Lower leg skin (tissue), 3 donors: ENCODE results near the gene RDH14.

Source experiments
- POLR2A ChIP-seq, 2 donors: fragments of 450-650 bp; IDR thresholded peaks; one replicate each; pipeline ENCODE4 v1.6.1; 2016 to 2017; ENCODE audit warnings: antibody characterized with exemption in 2 of 2, mild to moderate bottlenecking in 1 of 2, moderate library complexity in 1 of 2
- TF ChIP-seq, protein P1 (sequence below), 3 donors: fragments of 450-650 bp; IDR thresholded peaks; one replicate each; pipeline ENCODE4 v1.5.1; 2016; ENCODE audit warnings: antibody characterized with exemption in 3 of 3, mild to moderate bottlenecking in 3 of 3, moderate library complexity in 2 of 3

DNA sequence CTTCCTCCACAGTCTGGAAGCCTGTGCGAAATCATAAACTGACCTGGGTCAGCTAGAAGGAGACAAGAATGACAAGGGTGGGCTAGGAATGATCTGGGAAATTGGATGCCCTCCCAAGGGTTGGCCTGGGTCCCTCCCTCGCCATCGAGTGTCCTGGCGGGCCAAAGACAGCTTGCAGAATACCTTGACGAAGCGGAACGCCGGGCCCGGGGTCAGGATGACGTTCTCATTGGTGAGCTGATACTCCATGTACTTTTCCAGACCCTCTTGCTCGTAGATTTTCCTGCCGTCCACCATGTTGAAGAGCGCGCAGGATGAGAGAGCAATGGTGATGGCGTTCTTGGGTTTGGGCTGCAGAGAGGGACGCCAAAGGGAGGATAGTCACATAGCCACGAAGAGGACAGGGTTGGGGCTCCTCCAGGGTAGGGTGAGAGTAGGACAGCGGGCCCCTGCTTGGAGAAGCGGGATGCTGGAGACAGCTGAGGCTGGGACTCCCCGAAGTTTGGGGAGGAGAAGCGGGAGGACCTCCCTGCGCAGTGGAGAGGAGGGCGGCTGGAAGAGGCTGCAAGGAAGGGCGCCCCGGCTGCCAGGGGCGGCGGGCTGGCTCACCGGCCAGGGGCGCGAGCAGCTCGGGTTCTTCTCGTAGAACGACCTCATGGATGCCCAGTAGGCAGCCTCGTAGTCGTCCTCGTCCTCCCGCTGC lies 23.6 kb upstream of the RDH14 start:
- TF ChIP-seq POLR2A (IDR thresholded peaks at IDR 0.05), result no peak
- TF ChIP-seq, protein P1, sequence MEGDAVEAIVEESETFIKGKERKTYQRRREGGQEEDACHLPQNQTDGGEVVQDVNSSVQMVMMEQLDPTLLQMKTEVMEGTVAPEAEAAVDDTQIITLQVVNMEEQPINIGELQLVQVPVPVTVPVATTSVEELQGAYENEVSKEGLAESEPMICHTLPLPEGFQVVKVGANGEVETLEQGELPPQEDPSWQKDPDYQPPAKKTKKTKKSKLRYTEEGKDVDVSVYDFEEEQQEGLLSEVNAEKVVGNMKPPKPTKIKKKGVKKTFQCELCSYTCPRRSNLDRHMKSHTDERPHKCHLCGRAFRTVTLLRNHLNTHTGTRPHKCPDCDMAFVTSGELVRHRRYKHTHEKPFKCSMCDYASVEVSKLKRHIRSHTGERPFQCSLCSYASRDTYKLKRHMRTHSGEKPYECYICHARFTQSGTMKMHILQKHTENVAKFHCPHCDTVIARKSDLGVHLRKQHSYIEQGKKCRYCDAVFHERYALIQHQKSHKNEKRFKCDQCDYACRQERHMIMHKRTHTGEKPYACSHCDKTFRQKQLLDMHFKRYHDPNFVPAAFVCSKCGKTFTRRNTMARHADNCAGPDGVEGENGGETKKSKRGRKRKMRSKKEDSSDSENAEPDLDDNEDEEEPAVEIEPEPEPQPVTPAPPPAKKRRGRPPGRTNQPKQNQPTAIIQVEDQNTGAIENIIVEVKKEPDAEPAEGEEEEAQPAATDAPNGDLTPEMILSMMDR (IDR thresholded peaks at IDR 0.05), result no peak
